Cardiac muscle cell (in vitro differentiated cells and primary cell): Measurements from ENCODE around the gene FDXR. TPM values are rescaled to one million over a fixed set of nuclear protein-coding genes. Genes with fewer than 3 reads are reported as not detected.

Source experiments
- DNase-seq, 2 donors: peaks; one replicate each; pipeline versions ENCODE4 v3.0.0 to v3.0.0-alpha.2; 2010 to 2017; ENCODE audit warnings: low read depth in 1 of 2, low spot score in 1 of 2
- H3K27ac ChIP-seq: fragments of 200-600 bp; sonication (generic); 2 replicates; pipeline ENCODE4 v1.5.1; 2016
- H3K27me3 ChIP-seq: fragments of 200-600 bp; sonication (generic); 2 replicates; pipeline ENCODE4 v1.6.0; 2016; ENCODE audit warnings: control low read depth
- H3K36me3 ChIP-seq: fragments of 200-600 bp; sonication (generic); 2 replicates; pipeline ENCODE4 v1.5.1; 2016; ENCODE audit warnings: control low read depth
- H3K4me1 ChIP-seq: fragments of 200-600 bp; sonication (generic); 2 replicates; pipeline ENCODE4 v1.8.1; 2017; ENCODE audit warnings: low read depth, mild to moderate bottlenecking, mixed run types
- H3K4me3 ChIP-seq: fragments of 200-600 bp; sonication (generic); 2 replicates; pipeline ENCODE4 v1.5.1; 2016; ENCODE audit warnings: mild to moderate bottlenecking
- H3K9me3 ChIP-seq: fragments of 200-600 bp; sonication (generic); 2 replicates; pipeline ENCODE4 v1.5.1; 2017; ENCODE audit warnings: low read depth, mild to moderate bottlenecking, control low read depth
- CTCF ChIP-seq: IDR thresholded peaks from 2 replicates; pipeline ENCODE4 v1.5.1; 2012; ENCODE audit warnings: low read depth, mild to moderate bottlenecking, low read length
- polyA plus RNA-seq: library from polyadenylated mRNA; unstranded; fragments of >200 nt; fragmentation: Nextera tagmentation; extraction: Ambion mirVana; gene quantifications from 2 replicates; pipeline ENCODE4 v1.2.1, GENCODE V29; 2016
- total RNA-seq: library from RNA; depleted of rRNA; stranded (reverse); fragments of >200 nt; gene quantifications from 2 replicates; pipeline ENCODE4 v1.2.3, GENCODE V29; 2016

Gene FDXR
- total and polyA plus RNA-seq, 2 experiments from 2014 or later: 44.6 to 49.9 TPM

- Histone ChIP-seq H3K27me3 (peaks cover 13% of the 10 kb centered on the region), H3K4me3 (no peak overlapping the region), H3K4me1 (peaks cover 22% of the 10 kb centered on the region), H3K9me3 (no peaks in the 10 kb centered on the region), H3K27ac (no peak overlapping the region), H3K36me3 (no peaks in the 10 kb centered on the region)
- no peak for TF ChIP-seq CTCF
- no peak for DNase-seq
These were observed 7.1 kb downstream of the FDXR start for GRCh38 chr17:74865504-74866197.

GRCh38 chr17:74864866-74865395 is 7.9 kb downstream of the FDXR start:
- Histone ChIP-seq H3K9me3 (no peaks in the 10 kb centered on the region), H3K27me3 (peaks cover 20% of the 10 kb centered on the region), H3K4me3 (no peak overlapping the region), H3K4me1 (peaks cover 22% of the 10 kb centered on the region), H3K36me3 (no peaks in the 10 kb centered on the region), H3K27ac (no peak overlapping the region)
- DNase-seq: peak; percentile 72 to 77
- peak; percentile 97 for TF ChIP-seq CTCF

GRCh38 chr17:74864297-74864865 is 8.4 kb downstream of the FDXR start:
- Histone ChIP-seq H3K36me3 (no peaks in the 10 kb centered on the region), H3K27ac (no peak overlapping the region), H3K9me3 (no peaks in the 10 kb centered on the region), H3K4me3 (no peak overlapping the region), H3K27me3 (peaks cover 26% of the 10 kb centered on the region), H3K4me1 (peaks cover 22% of the 10 kb centered on the region)
- DNase-seq: no peak
- no peak for TF ChIP-seq CTCF

GRCh38 chr17:74863420-74864296 is 9.1 kb downstream of the FDXR start:
- Histone ChIP-seq H3K4me1 (peaks cover 18% of the 10 kb centered on the region), H3K36me3 (no peaks in the 10 kb centered on the region), H3K4me3 (no peak overlapping the region), H3K9me3 (no peaks in the 10 kb centered on the region), H3K27me3 (peaks cover 33% of the 10 kb centered on the region), H3K27ac (no peak overlapping the region)
- no peak for DNase-seq
- no peak for TF ChIP-seq CTCF

GRCh38 chr17:74862919-74863318 is 9.9 kb downstream of the FDXR start:
- no peak for TF ChIP-seq CTCF

More at GRCh38 chr17:74862919-74863318, 9.9 kb downstream of the FDXR start:
- Histone ChIP-seq H3K27me3 (peaks cover 40% of the 10 kb centered on the region), H3K4me3 (no peak overlapping the region), H3K9me3 (no peaks in the 10 kb centered on the region), H3K36me3 (no peaks in the 10 kb centered on the region), H3K27ac (no peak overlapping the region), H3K4me1 (peaks cover 10% of the 10 kb centered on the region)
- DNase-seq: no peak
